CD14-positive monocyte (primary cell): ENCODE measurements around the gene NLRP14. TPM values are rescaled to one million over a fixed set of nuclear protein-coding genes. Genes with fewer than 3 reads are reported as not detected.
A peak's percentile ranks its signal among the peaks of the same experiment; 100 is the strongest.

Experiments used
- DNase-seq, 3 donors: peaks; one replicate each; pipeline ENCODE4 v3.0.0-alpha.2; 2011 to 2022
- H2AFZ ChIP-seq: 2 replicates; pipeline ENCODE4 v1.6.0; 2012; ENCODE audit warnings: mild to moderate bottlenecking, low read depth, low read length, inconsistent platforms; ENCODE audit not compliant: insufficient read depth, poor library complexity, severe bottlenecking
- H3K27ac ChIP-seq, 2 donors: 1 replicate in 1 of 2; 2 replicates in 1 of 2; pipeline ENCODE4 v1.5.1; 2012 to 2013; ENCODE audit warnings: low read length in 2 of 2, control low read depth in 1 of 2, inconsistent platforms in 1 of 2, low read depth in 1 of 2, mild to moderate bottlenecking in 1 of 2
- H3K27me3 ChIP-seq, 2 donors: one replicate each; pipeline versions ENCODE4 v1.6.0 to v1.6.1; 2011 to 2013; ENCODE audit warnings: low read length in 2 of 2; ENCODE audit not compliant: control insufficient read depth in 2 of 2, insufficient read depth in 2 of 2
- H3K36me3 ChIP-seq, 2 donors: replicated peaks in 1 of 2; 1 replicate in 1 of 2; 2 replicates in 1 of 2; pipeline versions ENCODE4 v1.5.1 to v1.6.1; 2012 to 2013; ENCODE audit warnings: low read length in 2 of 2, control low read depth in 1 of 2, inconsistent platforms in 1 of 2, mild to moderate bottlenecking in 1 of 2; ENCODE audit not compliant: insufficient read depth in 2 of 2, control insufficient read depth in 1 of 2
- H3K4me1 ChIP-seq, 2 donors: 1 replicate in 1 of 2; 2 replicates in 1 of 2; pipeline versions ENCODE4 v1.5.1 to v1.6.1; 2012 to 2013; ENCODE audit warnings: low read length in 2 of 2, control low read depth in 1 of 2, inconsistent platforms in 1 of 2, mild to moderate bottlenecking in 1 of 2, moderate library complexity in 1 of 2; ENCODE audit not compliant: insufficient read depth in 2 of 2, control insufficient read depth in 1 of 2
- H3K4me2 ChIP-seq: replicated peaks from 2 replicates; pipeline ENCODE3; 2012; ENCODE audit warnings: low read length, moderate library complexity, mild to moderate bottlenecking; ENCODE audit not compliant: poor library complexity, severe bottlenecking; ENCODE audit errors: extremely low read depth
- H3K4me3 ChIP-seq, 3 experiments: fragments of 200-600 bp in 1 of 3; sonication (generic) in 1 of 3; replicated peaks in 1 of 3; 1 replicate in 2 of 3; 2 replicates in 1 of 3; pipeline ENCODE4 v1.5.1; 2011 to 2013; ENCODE audit warnings: low read length in 3 of 3, mild to moderate bottlenecking in 3 of 3, control low read depth in 2 of 3, low read depth in 2 of 3, inconsistent platforms in 1 of 3, moderate library complexity in 1 of 3
- H3K79me2 ChIP-seq: 2 replicates; pipeline ENCODE4 v1.6.0; 2012; ENCODE audit warnings: mild to moderate bottlenecking, control low read depth, inconsistent platforms, low read length, moderate library complexity; ENCODE audit not compliant: insufficient read depth
- H3K9ac ChIP-seq: 2 replicates; pipeline ENCODE4 v1.6.0; 2017; ENCODE audit warnings: low read length, mild to moderate bottlenecking; ENCODE audit not compliant: insufficient read depth, poor library complexity, severe bottlenecking
- H3K9me3 ChIP-seq, 2 donors: replicated peaks in 1 of 2; 1 replicate in 1 of 2; 2 replicates in 1 of 2; pipeline versions ENCODE4 v1.5.1 to v1.6.1; 2012 to 2013; ENCODE audit warnings: low read length in 2 of 2, control low read depth in 1 of 2; ENCODE audit not compliant: control insufficient read depth in 1 of 2, insufficient read depth in 1 of 2
- H4K20me1 ChIP-seq: 2 replicates; pipeline ENCODE4 v1.6.0; 2012; ENCODE audit warnings: mild to moderate bottlenecking, low read length, control low read depth, moderate library complexity; ENCODE audit not compliant: insufficient read depth
- H3K27ac Mint-ChIP-seq, 7 donors: one replicate each; pipeline ENCODE4 v1.8.0; 2020; ENCODE audit warnings: mild to moderate bottlenecking in 7 of 7, mixed read lengths in 7 of 7, moderate library complexity in 6 of 7, inconsistent platforms in 2 of 7
- H3K27me3 Mint-ChIP-seq, 3 donors: one replicate each; pipeline ENCODE4 v1.8.0; 2021 to 2022; ENCODE audit warnings: low read depth in 3 of 3, mild to moderate bottlenecking in 3 of 3, mixed read lengths in 3 of 3, moderate library complexity in 3 of 3, inconsistent platforms in 1 of 3
- H3K36me3 Mint-ChIP-seq, 2 donors: one replicate each; pipeline ENCODE4 v1.8.0; 2020; ENCODE audit warnings: mixed read lengths in 2 of 2, inconsistent platforms in 1 of 2, mild to moderate bottlenecking in 1 of 2
- H3K4me1 Mint-ChIP-seq: one replicate; pipeline ENCODE4 v1.8.0; 2020; ENCODE audit warnings: mild to moderate bottlenecking, mixed read lengths
- H3K4me3 Mint-ChIP-seq, 2 donors: one replicate each; pipeline ENCODE4 v1.8.0; 2020; ENCODE audit warnings: mild to moderate bottlenecking in 2 of 2, mixed read lengths in 2 of 2, moderate library complexity in 1 of 2
- H3K9me3 Mint-ChIP-seq, 7 donors: one replicate each; pipeline ENCODE4 v1.8.0; 2020 to 2022; ENCODE audit warnings: mixed read lengths in 7 of 7, mild to moderate bottlenecking in 6 of 7, moderate library complexity in 6 of 7, inconsistent platforms in 2 of 7
- CTCF ChIP-seq: fragments of 200-600 bp; IDR thresholded peaks from one replicate; pipeline ENCODE4 v1.8.0; 2022; ENCODE audit warnings: antibody characterized with exemption, mild to moderate bottlenecking
- whole genome bisulfite sequencing: methylation state at CpG from one replicate; pipeline ENCODE4 v1.1.5; 2013; ENCODE audit warnings: missing lambda C conversion rate; ENCODE audit not compliant: insufficient coverage; 5-methylcytosine and 5-hydroxymethylcytosine counted together
- intact Hi-C, 2 donors: fragments of 100-400 bp; cut with micrococcal nuclease; formaldehyde crosslinking; loops; one replicate each; pipeline versions ENCODE4 v1.15.0 to v1.15.1; 2023
- polyA plus RNA-seq, 3 donors: library from polyadenylated mRNA; depleted of rRNA in 1 of 3; unstranded in 2 of 3; stranded (reverse) in 1 of 3; fragments of 300-500 nt in 2 of 3; fragments of >200 nt in 1 of 3; fragmentation: Illumina TruSeq in 2 of 3; gene quantifications; 1 replicate in 2 of 3; 2 replicates in 1 of 3; pipeline ENCODE4 v1.2.3, GENCODE V29; 2012 to 2021

NLRP14 gene
- polyA plus RNA-seq, 3 donors: not detected

GRCh38 chr11:7019500-7020182, 638 bp upstream of the NLRP14 start:
- WGBS: 4% methylated on average over 21 of the region's 26 CpGs
- Histone ChIP-seq H3K27ac (no peak overlapping the region), H4K20me1 (no peaks in the 10 kb centered on the region), H3K36me3 (no peaks in the 10 kb centered on the region), H3K27me3 (peaks cover 2 to 24% of the 10 kb centered on the region in 2 donors), H2AFZ (peak overlapping the region; percentile 77), H3K4me1 (peaks cover 9 to 14% of the 10 kb centered on the region in 2 donors), H3K4me2 (peak overlapping the region; percentile 88), H3K4me3 (peak overlapping the region; percentile 7 to 78 (median 40)), H3K79me2 (no peaks in the 10 kb centered on the region), H3K9ac (peak overlapping the region; percentile 25), H3K9me3 (no peaks in the 10 kb centered on the region)
- peaks cover 17 to 38% (median 21%) of the 10 kb centered on the region in 3 donors for H3K27me3 Mint-ChIP-seq
- peaks cover 0 to 7% (median 0%) of the 10 kb centered on the region in 7 donors for H3K9me3 Mint-ChIP-seq
- H3K4me1 Mint-ChIP-seq: peaks cover 16% of the 10 kb centered on the region
- intact Hi-C loops: no loop called here
- peak overlapping the region; percentile 75 to 95 for H3K4me3 Mint-ChIP-seq
- DNase-seq: no peak
- no peak for TF ChIP-seq CTCF
- peak overlapping the region in 1 of 7 donors; percentile 76 for H3K27ac Mint-ChIP-seq
- H3K36me3 Mint-ChIP-seq: peaks cover 0 to 3% of the 10 kb centered on the region in 2 donors

GRCh38 chr11:7021318-7021717, 1.0 kb downstream of the NLRP14 start:
- no peak for TF ChIP-seq CTCF
- peaks cover 16% of the 10 kb centered on the region for H3K4me1 Mint-ChIP-seq
- Histone ChIP-seq H3K9ac (no peak overlapping the region), H3K36me3 (no peaks in the 10 kb centered on the region), H3K4me3 (no peak overlapping the region), H2AFZ (no peak overlapping the region), H4K20me1 (no peaks in the 10 kb centered on the region), H3K27ac (no peak overlapping the region), H3K4me2 (no peak overlapping the region), H3K9me3 (no peaks in the 10 kb centered on the region), H3K79me2 (no peaks in the 10 kb centered on the region), H3K4me1 (peaks cover 9 to 14% of the 10 kb centered on the region in 2 donors), H3K27me3 (peaks cover 2 to 24% of the 10 kb centered on the region in 2 donors)
- H3K36me3 Mint-ChIP-seq: peaks cover 0 to 3% of the 10 kb centered on the region in 2 donors
- intact Hi-C loops: no loop called here
- H3K27ac Mint-ChIP-seq: no peak overlapping the region
- DNase-seq: no peak
- WGBS: no CpG with 5 or more reads among the region's 5 CpGs
- no peak overlapping the region for H3K4me3 Mint-ChIP-seq
- H3K9me3 Mint-ChIP-seq: peaks cover 0 to 7% (median 0%) of the 10 kb centered on the region in 7 donors
- H3K27me3 Mint-ChIP-seq: peaks cover 18 to 42% (median 23%) of the 10 kb centered on the region in 3 donors
